Fibroblast of skin of left biceps (primary cell): ENCODE data around the gene KRT71.

Experiments used
- DNase-seq, 2 experiments: peaks; one replicate each; pipeline ENCODE4 v3.0.0-alpha.2; 2013; ENCODE audit warnings: low read depth in 2 of 2

Gene KRT71

GRCh38 chr12:52575256-52575655 lies 22.3 kb upstream of the KRT71 start:
- no peak for DNase-seq

GRCh38 chr12:52573743-52574142 lies 20.8 kb upstream of the KRT71 start, which contains the start of gene KRT74:
Gene KRT74, minus strand, starts transcription at chr12:52573843. Its CDS starts 66 bp downstream, at chr12:52573777.
- no peak for DNase-seq

GRCh38 chr12:52573306-52573705 lies 20.4 kb upstream of the KRT71 start:
- no peak for DNase-seq

GRCh38 chr12:52570511-52570910 lies 17.6 kb upstream of the KRT71 start:
- DNase-seq: no peak

- DNase-seq: no peak
These were observed 15.2 kb upstream of the KRT71 start for GRCh38 chr12:52568111-52568510.

GRCh38 chr12:52566847-52567291 lies 13.9 kb upstream of the KRT71 start:
- no peak for DNase-seq

- no peak for DNase-seq
These were observed 11.6 kb upstream of the KRT71 start for GRCh38 chr12:52564582-52564981.

- no peak for DNase-seq
These were observed 9.0 kb upstream of the KRT71 start for GRCh38 chr12:52561880-52562449.

GRCh38 chr12:52559979-52560378 lies 7.0 kb upstream of the KRT71 start:
- no peak for DNase-seq

GRCh38 chr12:52558781-52559445 lies 6.0 kb upstream of the KRT71 start:
- DNase-seq: no peak

- no peak for DNase-seq
These were observed 4.5 kb upstream of the KRT71 start for GRCh38 chr12:52557476-52557875.

- no peak for DNase-seq
These were observed 2.6 kb upstream of the KRT71 start for GRCh38 chr12:52555577-52555976.

GRCh38 chr12:52552055-52552454 lies 890 bp downstream of the KRT71 start:
- no peak for DNase-seq

GRCh38 chr12:52551216-52551865 lies 1.6 kb downstream of the KRT71 start:
- no peak for DNase-seq

GRCh38 chr12:52546126-52546525 lies 6.8 kb downstream of the KRT71 start:
- DNase-seq: no peak

- no peak for DNase-seq
These were observed 8.7 kb downstream of the KRT71 start for GRCh38 chr12:52543985-52544883.

- DNase-seq: no peak
These were observed 10.1 kb downstream of the KRT71 start for GRCh38 chr12:52542785-52543318.

GRCh38 chr12:52542157-52542556 lies 10.8 kb downstream of the KRT71 start:
- DNase-seq: no peak

- no peak for DNase-seq
These were observed 11.2 kb downstream of the KRT71 start for GRCh38 chr12:52541709-52542108.

GRCh38 chr12:52540531-52540930 lies 12.4 kb downstream of the KRT71 start:
- no peak for DNase-seq

GRCh38 chr12:52539821-52540173 lies 13.1 kb downstream of the KRT71 start:
- no peak for DNase-seq
